HepG2 (cell line): Measurements from ENCODE around the gene SMAP2. TPM values are rescaled to one million over a fixed set of nuclear protein-coding genes. Genes with fewer than 3 reads are reported as not detected.

ENCODE experiments used
- ATAC-seq: fragments of 200-7000 bp; cut with Tn5 transposase; 3 replicates; pipeline ENCODE4 v1.9.1; 2020; ENCODE audit warnings: mild to moderate bottlenecking, moderate library complexity
- BruUV-seq: library from RNA; stranded (reverse); fragments of 400-500 nt; replicated peaks from 2 replicates; lab custom pipeline; 2021; lab: Mats Ljungman, UMichigan
- CTCF ChIA-PET: fragments of 300-600 bp; formaldehyde crosslinking; extraction: SDS; loops from one replicate; lab custom pipeline; 2021; ENCODE audit warnings: low total read pairs, inconsistent platforms, low intra/inter-chr PET ratio; lab: Yijun Ruan, JAX
- POLR2A ChIA-PET: fragments of 350-600 bp; sonication (Branson Sonifier 250); formaldehyde crosslinking; loops from one replicate; lab custom pipeline; 2020; ENCODE audit warnings: antibody characterized with exemption, inconsistent platforms; lab: Yijun Ruan, JAX
- DNase-seq: peaks from one replicate; pipeline ENCODE4 v3.0.0-alpha.2; 2015; ENCODE audit warnings: low spot score
- FAIRE-seq: peaks from 3 replicates; lab custom pipeline; 2011; peaks lifted over from hg19 to GRCh38; lab: Jason Lieb, UNC
- H2AFZ ChIP-seq: one replicate; pipeline ENCODE4 v1.6.1; 2011; ENCODE audit warnings: low read length, inconsistent platforms
- H3K27ac ChIP-seq: fragments of 300-600 bp; 3 replicates; pipeline ENCODE4 v1.8.0; 2011; ENCODE audit warnings: mixed run types, mild to moderate bottlenecking, mixed read lengths, low read length, inconsistent platforms; ENCODE audit not compliant: insufficient read depth; ENCODE audit errors: extremely low read length
- H3K27me3 ChIP-seq, 2 experiments: fragments of 200-600 bp in 1 of 2; 2 replicates in 1 of 2; 3 replicates in 1 of 2; pipeline versions ENCODE4 v1.6.0 to v1.8.0; 2011; ENCODE audit warnings: low read length in 2 of 2, mild to moderate bottlenecking in 2 of 2, moderate library complexity in 2 of 2, inconsistent platforms in 1 of 2; ENCODE audit not compliant: insufficient read depth in 2 of 2, control insufficient read depth in 1 of 2
- H3K36me3 ChIP-seq, 2 experiments: fragments of 200-600 bp in 1 of 2; replicated peaks in 1 of 2; 2 replicates in 1 of 2; 3 replicates in 1 of 2; pipeline versions ENCODE4 v1.5.1 to v1.8.0; 2011; ENCODE audit warnings: low read length in 2 of 2, inconsistent platforms in 1 of 2; ENCODE audit not compliant: insufficient read depth in 2 of 2, control insufficient read depth in 1 of 2
- H3K4me1 ChIP-seq: 2 replicates; pipeline ENCODE4 v1.5.1; 2012; ENCODE audit warnings: low read length, inconsistent platforms; ENCODE audit not compliant: insufficient read depth
- H3K4me2 ChIP-seq: 2 replicates; pipeline ENCODE4 v1.6.0; 2011; ENCODE audit warnings: low read depth, low read length, inconsistent platforms
- H3K4me3 ChIP-seq, 3 experiments: fragments of 200-600 bp in 1 of 3; sonication (generic), shearing (Covaris generic) in 1 of 3; replicated peaks in 1 of 3; 2 replicates each; pipeline ENCODE4 v1.5.1; 2011 to 2016; ENCODE audit warnings: low read length in 3 of 3, inconsistent platforms in 2 of 3, low read depth in 2 of 3, mild to moderate bottlenecking in 2 of 3, control low read depth in 1 of 3, mixed read lengths in 1 of 3; ENCODE audit not compliant: insufficient read depth in 1 of 3
- H3K79me2 ChIP-seq: one replicate; pipeline ENCODE4 v1.6.1; 2011; ENCODE audit warnings: low read length, inconsistent platforms; ENCODE audit not compliant: insufficient read depth
- H3K9ac ChIP-seq: 2 replicates; pipeline ENCODE4 v1.6.0; 2011; ENCODE audit warnings: mild to moderate bottlenecking, low read depth, low read length, inconsistent platforms; ENCODE audit not compliant: insufficient read depth
- H3K9me3 ChIP-seq: 2 replicates; pipeline ENCODE4 v1.5.1; 2012; ENCODE audit warnings: mild to moderate bottlenecking, low read length
- H4K20me1 ChIP-seq: 2 replicates; pipeline ENCODE4 v1.6.0; 2011; ENCODE audit warnings: inconsistent platforms, mild to moderate bottlenecking, low read length, moderate library complexity; ENCODE audit not compliant: insufficient read depth
- AKAP8 ChIP-seq: sonication (generic); formaldehyde crosslinking; IDR thresholded peaks from 2 replicates; pipeline ENCODE4 v1.5.1; 2020; ENCODE audit warnings: mild to moderate bottlenecking, missing genetic modification reagents
- ARID5B ChIP-seq: IDR thresholded peaks from 2 replicates; pipeline ENCODE4 v1.4.0; 2020; ENCODE audit warnings: mild to moderate bottlenecking, missing genetic modification reagents
- FOSL2 ChIP-seq: sonication (generic); formaldehyde crosslinking; IDR thresholded peaks from 2 replicates; pipeline ENCODE4 v1.4.0; 2020; ENCODE audit warnings: missing genetic modification reagents
- SALL2 ChIP-seq: sonication (generic); formaldehyde crosslinking; IDR thresholded peaks from 2 replicates; pipeline ENCODE4 v1.8.1; 2023; ENCODE audit warnings: mild to moderate bottlenecking, missing genetic modification reagents, inconsistent platforms
- WGBS: methylation state at CpG from one replicate; pipeline ENCODE4 v1.1.6; 2017; ENCODE audit warnings: low lambda C conversion rate; 5-methylcytosine and 5-hydroxymethylcytosine counted together
- in situ Hi-C: cut with HindIII; loops from 2 replicates; pipeline ENCODE4 v1.10.0; 2017; ENCODE audit warnings: low pct_unique_long_range_greater_than_20kb; ENCODE audit not compliant: extremely low pct_ligation_motif_present
- intact Hi-C: fragments of 100-400 bp; cut with micrococcal nuclease; formaldehyde crosslinking; loops from one replicate; pipeline ENCODE4 v1.10.0; 2022; ENCODE audit not compliant: unreplicated experiment
- polyA plus RNA-seq, 8 experiments: library from polyadenylated mRNA; depleted of rRNA in 3 of 8; stranded (reverse) in 7 of 8; unstranded in 1 of 8; fragments of >200 nt; fragmentation: Illumina TruSeq in 4 of 8; extraction: Trizol in 4 of 8; gene quantifications; 2 replicates each; pipeline versions ENCODE4 v1.2.1 to v1.2.3, GENCODE V29; 2011 to 2016; ENCODE audit warnings: low read depth in 4 of 8, missing spikeins in 1 of 8, mixed read lengths in 1 of 8; ENCODE audit not compliant: insufficient read depth in 1 of 8
- total RNA-seq, 5 experiments: library from RNA; depleted of rRNA; stranded (reverse); fragments of >200 nt; fragmentation: Illumina TruSeq; extraction: Trizol; gene quantifications; 2 replicates each; pipeline ENCODE4 v1.2.3, GENCODE V29; 2016; ENCODE audit warnings: low read depth in 1 of 5

SMAP2 gene
- total and polyA plus RNA-seq, 2 of the 13 experiments (the other 11 are each of a cell fraction or from before 2014, with no cell fraction given) = 19.0 to 22.3 TPM

- TF ChIP-seq ARID5B (CRISPR knock-in tag) (no peak), FOSL2 (no peak), AKAP8 (no peak)
Measured at GRCh38 chr1:40435471-40435870, 61.9 kb downstream of the SMAP2 start (continued).

GRCh38 chr1:40435876-40436275, 62.3 kb downstream of the SMAP2 start:
- ATAC-seq (no peak), DNase-seq (no peak), FAIRE-seq (no peak)
- intact Hi-C loops (no loop called here), in situ Hi-C loops (no loop called here)
- H3K4me2 ChIP-seq = no peak overlapping the region
- ChIA-PET CTCF (no interaction called here), POLR2A (no interaction called here)
- H3K27ac ChIP-seq = no peak overlapping the region
- no peaks in the 10 kb centered on the region for H3K27me3 ChIP-seq
- no TSS peak for BruUV-seq
- no peaks in the 10 kb centered on the region for H4K20me1 ChIP-seq
- peaks cover 24% of the 10 kb centered on the region for H3K4me1 ChIP-seq
- WGBS = 84% methylated on average over 3 of the region's 4 CpGs
- no peak overlapping the region for H3K4me3 ChIP-seq
- no peaks in the 10 kb centered on the region for H3K79me2 ChIP-seq
- H3K36me3 ChIP-seq = no peaks in the 10 kb centered on the region
- H2AFZ ChIP-seq = no peak overlapping the region
- no peak for TF ChIP-seq SALL2 (CRISPR knock-in tag)
- H3K9me3 ChIP-seq = no peaks in the 10 kb centered on the region
- no peak overlapping the region for H3K9ac ChIP-seq
